Ammon's horn (tissue), 1 donor: ENCODE measurements around the gene SLC5A7.

Experiments
- DNase-seq: peaks from one replicate; pipeline ENCODE4 v3.0.0-alpha.2; 2016; ENCODE audit warnings: low spot score

SLC5A7 gene

GRCh38 chr2:107986278-107987217, at the start of gene SLC5A7:
Gene SLC5A7 (plus strand): TSS chr2:107986524. CDS start chr2:107988156, 1,632 bp downstream.
- DNase-seq: no peak

GRCh38 chr2:107961395-107961794, 24.9 kb upstream of the SLC5A7 start:
- DNase-seq: no peak

- DNase-seq: no peak
Observed at GRCh38 chr2:107964185-107964584, 22.1 kb upstream of the SLC5A7 start.

- DNase-seq: no peak
Observed at GRCh38 chr2:107984707-107985106, 1.6 kb upstream of the SLC5A7 start.

GRCh38 chr2:107988108-107988507, 1.8 kb downstream of the SLC5A7 start:
- DNase-seq: no peak

GRCh38 chr2:107989445-107989844, 3.1 kb downstream of the SLC5A7 start:
- DNase-seq: no peak

- DNase-seq: no peak
Observed at GRCh38 chr2:107990718-107991117, 4.4 kb downstream of the SLC5A7 start.

GRCh38 chr2:107992069-107992468, 5.7 kb downstream of the SLC5A7 start:
- no peak for DNase-seq

- no peak for DNase-seq
Observed at GRCh38 chr2:107999158-107999557, 12.8 kb downstream of the SLC5A7 start.

GRCh38 chr2:108010912-108011591, 24.7 kb downstream of the SLC5A7 start:
- no peak for DNase-seq

- DNase-seq: no peak
Observed at GRCh38 chr2:108013305-108013704, 27.0 kb downstream of the SLC5A7 start.

GRCh38 chr2:108022628-108023027, 36.3 kb downstream of the SLC5A7 start:
- DNase-seq: no peak

GRCh38 chr2:108023776-108024175, 37.5 kb downstream of the SLC5A7 start:
- DNase-seq: no peak

GRCh38 chr2:108026092-108026794, 39.9 kb downstream of the SLC5A7 start:
- no peak for DNase-seq

- no peak for DNase-seq
Observed at GRCh38 chr2:108029496-108029895, 43.2 kb downstream of the SLC5A7 start.

- DNase-seq: no peak
Observed at GRCh38 chr2:108029912-108030311, 43.6 kb downstream of the SLC5A7 start.

GRCh38 chr2:108031471-108031941, 45.2 kb downstream of the SLC5A7 start:
- no peak for DNase-seq

- no peak for DNase-seq
Observed at GRCh38 chr2:108034843-108035242, 48.5 kb downstream of the SLC5A7 start.

GRCh38 chr2:108048752-108049151, 62.4 kb downstream of the SLC5A7 start:
- DNase-seq: no peak

- DNase-seq: no peak
Observed at GRCh38 chr2:108058576-108059137, 72.3 kb downstream of the SLC5A7 start.

GRCh38 chr2:108061439-108062042, 75.2 kb downstream of the SLC5A7 start:
- DNase-seq: no peak
